Neuronal stem cell (in vitro differentiated cells): Measurements from ENCODE around the gene PLA2G4E.

Source experiments
- DNase-seq: peaks from one replicate; pipeline ENCODE4 v3.0.0-alpha.2; 2013; ENCODE audit warnings: low spot score
- H2AFZ ChIP-seq: one replicate; pipeline ENCODE4 v1.6.1; 2013; ENCODE audit warnings: mild to moderate bottlenecking, low read length, inconsistent platforms
- H2AK5ac ChIP-seq: 2 replicates; pipeline ENCODE4 v1.6.1; 2013; ENCODE audit warnings: low read depth, mild to moderate bottlenecking, inconsistent platforms, low read length, moderate library complexity, mixed read lengths
- H2BK120ac ChIP-seq: 2 replicates; pipeline ENCODE4 v1.6.1; 2013; ENCODE audit warnings: low read depth, mild to moderate bottlenecking, inconsistent platforms, low read length, moderate library complexity, mixed read lengths
- H2BK12ac ChIP-seq: one replicate; pipeline ENCODE4 v1.6.1; 2013; ENCODE audit warnings: low read length, inconsistent platforms
- H2BK15ac ChIP-seq: 2 replicates; pipeline ENCODE4 v1.6.1; 2013; ENCODE audit warnings: mild to moderate bottlenecking, low read length, inconsistent platforms, mixed read lengths
- H2BK5ac ChIP-seq: one replicate; pipeline ENCODE4 v1.6.1; 2013; ENCODE audit warnings: inconsistent platforms, mild to moderate bottlenecking, low read length, moderate library complexity
- H3K14ac ChIP-seq: one replicate; pipeline ENCODE4 v1.6.1; 2013; ENCODE audit warnings: low read length, inconsistent platforms
- H3K18ac ChIP-seq: 2 replicates; pipeline ENCODE4 v1.6.1; 2013; ENCODE audit warnings: low read length, inconsistent platforms
- H3K23ac ChIP-seq: 2 replicates; pipeline ENCODE4 v1.6.1; 2013; ENCODE audit warnings: low read depth, mild to moderate bottlenecking, mixed read lengths, low read length, inconsistent platforms; ENCODE audit not compliant: poor library complexity
- H3K27ac ChIP-seq: replicated peaks from 3 replicates; pipeline ENCODE4 v1.5.1; 2013; ENCODE audit warnings: low read length, inconsistent platforms
- H3K27me3 ChIP-seq, 3 experiments: 2 replicates each; pipeline ENCODE4 v1.6.1; 2013; ENCODE audit warnings: low read length in 3 of 3, mild to moderate bottlenecking in 2 of 3, inconsistent platforms in 1 of 3, low read depth in 1 of 3, mixed read lengths in 1 of 3, moderate library complexity in 1 of 3; ENCODE audit not compliant: control insufficient read depth in 3 of 3, insufficient read depth in 3 of 3
- H3K36me3 ChIP-seq, 2 donors: replicated peaks in 1 of 2; 2 replicates each; pipeline ENCODE4 v1.6.1; 2013; ENCODE audit warnings: low read length in 2 of 2; ENCODE audit not compliant: control insufficient read depth in 2 of 2, insufficient read depth in 2 of 2
- H3K4ac ChIP-seq: 2 replicates; pipeline ENCODE4 v1.6.1; 2013; ENCODE audit warnings: inconsistent platforms, mild to moderate bottlenecking, low read length, moderate library complexity
- H3K4me1 ChIP-seq, 2 donors: 1 replicate in 1 of 2; 2 replicates in 1 of 2; pipeline ENCODE4 v1.6.1; 2013; ENCODE audit warnings: low read length in 2 of 2, low read depth in 1 of 2; ENCODE audit not compliant: control insufficient read depth in 2 of 2, insufficient read depth in 1 of 2
- H3K4me2 ChIP-seq: one replicate; pipeline ENCODE4 v1.6.1; 2013; ENCODE audit warnings: mild to moderate bottlenecking, low read length, inconsistent platforms; ENCODE audit not compliant: insufficient read depth, poor library complexity, severe bottlenecking
- H3K4me3 ChIP-seq, 2 donors: 2 replicates each; pipeline ENCODE4 v1.5.1; 2013; ENCODE audit warnings: low read length in 2 of 2, mild to moderate bottlenecking in 2 of 2, inconsistent platforms in 1 of 2, moderate library complexity in 1 of 2
- H3K79me1 ChIP-seq: one replicate; pipeline ENCODE4 v1.6.1; 2013; ENCODE audit warnings: low read depth, mild to moderate bottlenecking, inconsistent platforms, low read length, moderate library complexity
- H3K9ac ChIP-seq: one replicate; pipeline ENCODE4 v1.6.1; 2013; ENCODE audit warnings: mild to moderate bottlenecking, low read depth, low read length, inconsistent platforms; ENCODE audit not compliant: poor library complexity
- H3K9me3 ChIP-seq, 2 donors: replicated peaks in 1 of 2; 2 replicates each; pipeline versions ENCODE3 to v1.6.1; 2013; ENCODE audit warnings: low read length in 2 of 2, mild to moderate bottlenecking in 2 of 2, inconsistent platforms in 1 of 2, low read depth in 1 of 2, mixed read lengths in 1 of 2, moderate library complexity in 1 of 2; ENCODE audit not compliant: control insufficient read depth in 2 of 2, insufficient read depth in 1 of 2
- H4K8ac ChIP-seq: one replicate; pipeline ENCODE4 v1.6.1; 2013; ENCODE audit warnings: low read depth, mild to moderate bottlenecking, inconsistent platforms, low read length, moderate library complexity
- H4K91ac ChIP-seq: one replicate; pipeline ENCODE4 v1.6.1; 2013; ENCODE audit warnings: low read length, low read depth, mild to moderate bottlenecking, inconsistent platforms; ENCODE audit not compliant: poor library complexity
- WGBS, 2 donors: extraction: QIAGEN DNeasy Blood & Tissue Kit; methylation state at CpG; one replicate each; pipeline ENCODE4 v1.1.7; 2013; ENCODE audit warnings: missing lambda C conversion rate in 2 of 2, mixed read lengths in 1 of 2; ENCODE audit not compliant: insufficient read length in 2 of 2, insufficient replicate concordance in 1 of 2; ENCODE audit errors: extremely low coverage in 2 of 2; 5-methylcytosine and 5-hydroxymethylcytosine counted together

Gene PLA2G4E

DNA sequence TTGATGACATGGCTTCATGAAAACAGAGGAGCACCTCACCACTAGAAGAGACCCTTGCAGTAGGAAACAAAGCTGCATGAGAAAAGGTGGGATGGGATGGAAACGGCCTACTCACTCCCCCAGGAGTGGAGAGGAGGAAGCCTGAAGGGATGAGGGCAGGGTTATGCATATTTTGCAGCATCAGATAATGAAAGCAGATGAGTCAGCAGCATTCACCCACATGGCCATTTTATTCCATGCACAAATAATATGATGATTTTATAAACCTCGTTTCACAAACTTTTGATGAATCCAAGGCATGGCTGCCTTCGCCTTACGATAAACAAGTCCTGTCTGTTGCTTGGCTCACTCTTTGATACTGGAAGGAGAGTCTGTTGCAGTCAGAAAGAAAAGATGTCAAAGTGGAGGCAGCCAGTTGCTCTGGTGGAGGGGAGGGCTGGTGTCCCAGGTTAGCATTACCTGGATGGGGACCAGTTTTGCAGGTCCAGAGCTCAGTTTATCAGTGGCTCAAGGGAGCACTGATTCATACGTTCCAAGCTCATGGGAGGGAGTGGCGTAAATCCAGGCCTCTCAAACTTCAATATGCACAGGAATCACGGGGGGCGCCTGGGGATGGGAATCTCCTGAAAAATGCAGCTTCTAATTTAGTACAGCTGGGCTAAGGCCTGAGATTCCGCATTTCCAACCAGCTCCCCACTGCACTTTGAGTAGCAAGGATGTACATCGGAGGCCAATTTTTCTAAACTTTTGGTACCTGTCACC lies 39.3 kb downstream of the PLA2G4E start:
- no peak overlapping the region for H4K8ac ChIP-seq
- H3K27ac ChIP-seq: no peak overlapping the region
- no peak for DNase-seq
- H3K9me3 ChIP-seq: no peaks in the 10 kb centered on the region
- H3K9ac ChIP-seq: no peak overlapping the region
- no peak overlapping the region for H3K4me3 ChIP-seq
- no peaks in the 10 kb centered on the region for H3K36me3 ChIP-seq
- no peak overlapping the region for H3K18ac ChIP-seq
- H3K4ac ChIP-seq: no peak overlapping the region
- no peak overlapping the region for H2BK15ac ChIP-seq
- no peak overlapping the region for H3K14ac ChIP-seq
- H3K23ac ChIP-seq: no peak overlapping the region
- no peak overlapping the region for H2AFZ ChIP-seq
- no peaks in the 10 kb centered on the region for H3K79me1 ChIP-seq
- H3K27me3 ChIP-seq: peaks cover 0 to 36% (median 0%) of the 10 kb centered on the region in 3 experiments
- WGBS, 2 donors: no CpG with 5 or more reads among the region's 10 CpGs
- no peaks in the 10 kb centered on the region for H3K4me1 ChIP-seq
- no peak overlapping the region for H2BK120ac ChIP-seq
- no peak overlapping the region for H4K91ac ChIP-seq
- no peak overlapping the region for H2BK12ac ChIP-seq
- H2AK5ac ChIP-seq: no peak overlapping the region
- no peak overlapping the region for H3K4me2 ChIP-seq
- no peak overlapping the region for H2BK5ac ChIP-seq

DNA sequence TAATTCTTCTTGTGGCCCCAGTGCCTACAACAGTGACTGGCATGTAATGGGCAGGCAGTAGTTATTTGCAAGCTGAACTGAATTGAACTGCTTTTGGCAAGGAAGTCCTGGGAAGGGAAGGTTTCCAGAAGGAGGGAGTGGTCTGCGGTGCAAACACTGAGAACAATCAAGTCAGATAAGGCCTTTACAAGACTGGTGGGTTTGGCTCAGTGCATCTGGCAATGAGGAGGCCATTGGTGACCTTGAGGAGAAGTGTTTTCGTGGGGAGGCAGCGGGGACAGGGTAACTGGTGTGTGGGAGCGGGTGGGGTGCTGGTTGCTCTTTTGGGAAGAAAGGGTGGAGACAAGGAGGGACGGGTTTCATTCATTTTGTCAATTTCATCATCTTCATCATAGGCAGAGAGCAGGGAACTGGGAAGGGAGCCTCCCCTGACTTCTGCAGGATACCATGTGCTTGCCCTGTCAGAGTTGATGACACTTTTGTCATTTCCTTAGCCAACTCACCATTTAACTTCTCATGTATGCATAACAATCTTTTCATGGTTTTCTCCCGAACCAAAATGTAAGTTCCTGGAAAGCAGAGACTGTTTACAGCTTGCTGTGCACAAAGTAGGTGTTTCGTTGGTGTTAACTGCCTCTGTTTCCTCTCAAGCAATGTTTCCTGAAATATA lies 40.1 kb downstream of the PLA2G4E start:
- no CpG with 5 or more reads among the region's 7 CpGs for WGBS, 2 donors
- H4K8ac ChIP-seq: no peak overlapping the region
- H3K27ac ChIP-seq: no peak overlapping the region
- no peak overlapping the region for H3K9ac ChIP-seq
- no peak overlapping the region for H3K4me3 ChIP-seq
- H3K79me1 ChIP-seq: no peaks in the 10 kb centered on the region
- no peak overlapping the region for H3K23ac ChIP-seq
- H2BK5ac ChIP-seq: no peak overlapping the region
- no peak overlapping the region for H4K91ac ChIP-seq
- no peak overlapping the region for H2BK120ac ChIP-seq
- H3K4me2 ChIP-seq: no peak overlapping the region
- no peak overlapping the region for H3K4ac ChIP-seq
- H3K9me3 ChIP-seq: no peaks in the 10 kb centered on the region
- no peak overlapping the region for H2AFZ ChIP-seq
- H3K27me3 ChIP-seq: peaks cover 0 to 35% (median 0%) of the 10 kb centered on the region in 3 experiments
- H3K36me3 ChIP-seq: no peaks in the 10 kb centered on the region
- H3K18ac ChIP-seq: no peak overlapping the region
- H3K14ac ChIP-seq: no peak overlapping the region
- no peak for DNase-seq
- no peak overlapping the region for H2BK12ac ChIP-seq
- H2BK15ac ChIP-seq: no peak overlapping the region
- H2AK5ac ChIP-seq: no peak overlapping the region
- H3K4me1 ChIP-seq: no peaks in the 10 kb centered on the region

DNA sequence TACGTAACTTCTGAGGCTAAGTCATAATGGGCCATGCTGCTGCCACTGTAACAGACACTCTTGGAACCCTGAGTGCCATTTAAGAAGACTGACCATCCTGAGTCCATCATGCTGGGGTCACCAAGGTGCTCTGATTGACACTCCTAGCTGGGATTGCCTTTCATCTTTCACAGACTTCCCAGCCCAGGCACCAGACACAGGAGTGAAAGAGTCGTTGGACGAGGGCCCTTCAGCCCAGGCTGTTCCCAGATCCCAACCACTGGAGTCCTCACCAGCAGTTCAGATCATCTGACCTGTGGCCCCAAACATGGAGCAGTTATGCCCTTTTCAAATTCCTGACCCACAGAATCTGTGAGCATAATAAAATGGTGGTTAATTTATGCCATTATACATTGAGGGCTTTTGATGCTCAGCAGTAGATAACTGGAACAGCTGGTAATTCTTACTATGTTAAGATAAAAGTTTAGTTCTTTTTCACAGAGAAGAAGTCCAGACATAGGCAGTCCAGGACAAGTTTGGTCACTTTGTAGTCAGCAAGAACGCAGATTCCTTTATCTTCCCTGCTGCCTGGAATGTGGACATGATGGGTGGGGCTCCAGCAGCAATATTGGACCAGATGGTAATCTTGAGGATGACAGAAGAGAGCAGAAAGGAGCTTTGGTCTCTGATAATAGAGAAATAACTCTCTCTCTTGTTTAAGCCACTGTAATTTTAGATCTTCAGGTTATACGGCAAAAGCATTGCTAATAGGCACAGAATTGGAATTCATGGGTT lies 41.2 kb downstream of the PLA2G4E start:
- H3K27me3 ChIP-seq: peaks cover 0 to 39% (median 0%) of the 10 kb centered on the region in 3 experiments
- H3K36me3 ChIP-seq: no peaks in the 10 kb centered on the region
- no peak overlapping the region for H2BK120ac ChIP-seq
- WGBS, 2 donors: no CpG with 5 or more reads among the region's 5 CpGs
- no peaks in the 10 kb centered on the region for H3K9me3 ChIP-seq
- H3K9ac ChIP-seq: no peak overlapping the region
- H2BK12ac ChIP-seq: no peak overlapping the region
- no peak overlapping the region for H3K18ac ChIP-seq
- H3K4me3 ChIP-seq: peak overlapping the region in 1 of 2 donors; percentile 23
- no peak overlapping the region for H3K4me2 ChIP-seq
- no peak overlapping the region for H3K23ac ChIP-seq
- no peaks in the 10 kb centered on the region for H3K79me1 ChIP-seq
- no peak overlapping the region for H3K27ac ChIP-seq
- H3K4me1 ChIP-seq: no peaks in the 10 kb centered on the region
- no peak overlapping the region for H3K14ac ChIP-seq
- no peak overlapping the region for H2AK5ac ChIP-seq
- H4K91ac ChIP-seq: no peak overlapping the region
- H2BK15ac ChIP-seq: no peak overlapping the region
- no peak overlapping the region for H4K8ac ChIP-seq
- no peak overlapping the region for H3K4ac ChIP-seq
- no peak for DNase-seq
- no peak overlapping the region for H2BK5ac ChIP-seq
- H2AFZ ChIP-seq: no peak overlapping the region

GRCh38 chr15:41978534-41978933 lies 42.3 kb downstream of the PLA2G4E start:
- Histone ChIP-seq H3K79me1 (no peaks in the 10 kb centered on the region), H3K27me3 (peaks cover 0 to 44% (median 0%) of the 10 kb centered on the region in 3 experiments), H3K27ac (no peak overlapping the region), H3K18ac (no peak overlapping the region), H2BK15ac (no peak overlapping the region), H2AFZ (no peak overlapping the region), H3K4me2 (no peak overlapping the region), H4K8ac (no peak overlapping the region), H2BK5ac (no peak overlapping the region), H3K23ac (no peak overlapping the region), H2BK12ac (no peak overlapping the region), H3K9ac (no peak overlapping the region), H3K36me3 (no peaks in the 10 kb centered on the region), H3K14ac (no peak overlapping the region), H3K4ac (no peak overlapping the region), H3K4me3 (no peak overlapping the region), H2BK120ac (no peak overlapping the region), H2AK5ac (no peak overlapping the region), H3K4me1 (no peaks in the 10 kb centered on the region), H4K91ac (no peak overlapping the region), H3K9me3 (no peaks in the 10 kb centered on the region)
- DNase-seq: no peak
- WGBS, 2 donors: no CpG with 5 or more reads among the region's 4 CpGs
